ENCODE results near the gene PEPD. TPM values are rescaled to one million over a fixed set of nuclear protein-coding genes. Genes with fewer than 3 reads are reported as not detected.

The PEPD gene
- total and polyA plus RNA-seq, 2 experiments from 2014 or later, result 141 to 175 TPM

GRCh38 chr19:33407140-33407551, 114.4 kb downstream of the PEPD start:
- Histone ChIP-seq H3K79me2 (no peaks in the 10 kb centered on the region), H3K36me3 (replicated peaks; ENCODE audit: insufficient read depth, low read depth) (no peaks in the 10 kb centered on the region), H3K27ac (no peak overlapping the region), H3K4me1 (ENCODE audit: insufficient read depth) (peaks cover 34% of the 10 kb centered on the region), H3K9me2 (replicated peaks; ENCODE audit: insufficient read depth) (no peaks in the 10 kb centered on the region), H4K20me1 (ENCODE audit: insufficient read depth, poor library complexity, severe bottlenecking) (no peaks in the 10 kb centered on the region), H3K9me3 (ENCODE audit: low read depth) (no peaks in the 10 kb centered on the region), H3K4me2 (no peak overlapping the region), H2AFZ (no peak overlapping the region), H3K27me3 (no peaks in the 10 kb centered on the region), H3K4me3 (no peak overlapping the region)
- WGBS (ENCODE audit: low lambda C conversion rate, missing lambda C conversion rate), result 60% methylated on average over 9 of the region's 9 CpGs
- no peak for DNase-seq (ENCODE audit: low spot score)
- TF ChIP-seq, protein P1, sequence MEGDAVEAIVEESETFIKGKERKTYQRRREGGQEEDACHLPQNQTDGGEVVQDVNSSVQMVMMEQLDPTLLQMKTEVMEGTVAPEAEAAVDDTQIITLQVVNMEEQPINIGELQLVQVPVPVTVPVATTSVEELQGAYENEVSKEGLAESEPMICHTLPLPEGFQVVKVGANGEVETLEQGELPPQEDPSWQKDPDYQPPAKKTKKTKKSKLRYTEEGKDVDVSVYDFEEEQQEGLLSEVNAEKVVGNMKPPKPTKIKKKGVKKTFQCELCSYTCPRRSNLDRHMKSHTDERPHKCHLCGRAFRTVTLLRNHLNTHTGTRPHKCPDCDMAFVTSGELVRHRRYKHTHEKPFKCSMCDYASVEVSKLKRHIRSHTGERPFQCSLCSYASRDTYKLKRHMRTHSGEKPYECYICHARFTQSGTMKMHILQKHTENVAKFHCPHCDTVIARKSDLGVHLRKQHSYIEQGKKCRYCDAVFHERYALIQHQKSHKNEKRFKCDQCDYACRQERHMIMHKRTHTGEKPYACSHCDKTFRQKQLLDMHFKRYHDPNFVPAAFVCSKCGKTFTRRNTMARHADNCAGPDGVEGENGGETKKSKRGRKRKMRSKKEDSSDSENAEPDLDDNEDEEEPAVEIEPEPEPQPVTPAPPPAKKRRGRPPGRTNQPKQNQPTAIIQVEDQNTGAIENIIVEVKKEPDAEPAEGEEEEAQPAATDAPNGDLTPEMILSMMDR (IDR thresholded peaks at IDR 0.05; ENCODE audit: poor library complexity), result no peak
- TF ChIP-seq EZH2phosphoT487 (IDR thresholded peaks at IDR 0.05; ENCODE audit: low read depth, severe bottlenecking, unreplicated experiment) (no peak), EZH2 (IDR thresholded peaks at IDR 0.05; ENCODE audit: borderline replicate concordance) (no peak)

DNA sequence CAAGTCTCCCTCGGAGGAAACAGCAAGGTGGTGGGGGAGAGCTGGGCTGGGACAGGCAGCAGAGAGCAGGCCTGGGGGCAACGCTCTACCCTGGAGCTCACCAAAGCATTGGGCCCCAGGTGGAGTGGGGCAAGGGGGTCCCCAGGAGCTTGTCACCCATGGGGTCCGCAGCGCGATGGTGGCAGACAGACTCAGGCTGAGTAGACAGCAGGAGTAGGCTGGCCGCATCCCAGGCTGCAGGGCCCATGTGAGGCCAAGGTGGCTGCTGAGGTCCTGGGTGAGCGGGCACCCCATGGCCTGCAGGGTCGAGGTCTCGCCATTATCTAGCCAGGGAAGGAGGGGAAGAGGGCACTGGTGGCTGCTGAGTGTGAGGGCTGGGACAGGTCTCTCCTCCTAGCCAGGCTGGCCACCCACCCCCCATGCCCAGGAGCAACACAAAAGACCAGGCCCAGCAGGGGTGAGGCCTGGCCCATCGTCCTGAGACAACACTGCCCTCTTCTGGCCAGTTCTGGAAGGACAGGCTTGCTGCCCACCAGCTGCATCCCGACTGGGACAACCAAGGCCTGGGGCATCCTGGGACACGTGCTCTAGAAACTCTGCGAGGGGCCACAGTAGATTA, 115.0 kb downstream of the PEPD start:
- 64% methylated on average over 13 of the region's 13 CpGs for WGBS (ENCODE audit: low lambda C conversion rate, missing lambda C conversion rate)
- no peak overlapping the region for H3K4me3 ChIP-seq

DNA sequence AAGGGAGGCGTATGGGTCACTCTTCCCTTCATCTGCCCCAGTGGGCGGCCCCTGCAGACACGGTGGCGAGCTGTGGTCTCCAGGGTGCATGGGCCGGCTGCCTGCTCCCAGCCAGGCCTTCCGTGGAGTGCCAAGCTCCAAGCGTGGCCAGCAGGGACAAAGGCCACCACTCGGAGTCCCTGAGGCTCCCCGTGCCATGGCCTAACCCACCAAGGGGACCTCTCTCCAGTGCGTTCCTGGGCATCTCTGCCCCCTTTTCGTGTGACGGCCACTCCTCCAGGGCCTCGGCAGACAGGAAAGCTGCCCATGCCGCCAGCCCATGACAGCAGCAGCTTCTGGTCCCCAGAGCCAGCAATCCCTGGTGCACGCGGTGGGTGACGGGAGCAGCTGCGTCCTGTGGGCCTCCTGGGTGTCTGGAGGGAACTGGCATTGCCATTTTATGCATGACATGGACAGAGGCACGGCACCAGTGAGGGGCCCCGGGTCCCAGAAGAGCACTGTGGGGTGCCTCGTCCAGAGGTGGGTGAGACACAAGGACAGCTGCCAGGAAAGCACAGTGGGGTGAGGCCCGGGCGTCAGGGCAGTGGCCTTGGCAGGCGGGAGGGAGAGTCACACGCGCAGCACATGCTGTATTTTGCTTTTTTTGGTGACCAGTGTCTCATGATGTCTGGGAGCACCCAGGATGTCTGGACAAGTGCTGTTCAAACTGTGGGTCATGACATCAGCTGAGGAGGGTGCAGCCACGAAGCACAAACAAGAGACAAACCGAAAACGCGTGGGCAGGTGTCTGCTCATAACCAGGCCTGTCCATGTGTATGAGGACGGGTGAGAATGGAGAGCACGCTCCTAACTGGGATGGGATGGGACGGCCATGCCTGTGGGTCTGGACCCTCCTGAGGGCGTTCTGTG, 115.8 kb downstream of the PEPD start:
- peak overlapping the region; percentile 99 for H3K27ac ChIP-seq
- H4K20me1 ChIP-seq (ENCODE audit: insufficient read depth, poor library complexity, severe bottlenecking), result no peaks in the 10 kb centered on the region
- no peaks in the 10 kb centered on the region for H3K27me3 ChIP-seq
- peaks cover 34% of the 10 kb centered on the region for H3K4me1 ChIP-seq (ENCODE audit: insufficient read depth)
- TF ChIP-seq EZH2phosphoT487 (IDR thresholded peaks at IDR 0.05; ENCODE audit: low read depth, severe bottlenecking, unreplicated experiment), result no peak
- TF ChIP-seq, protein P1 (IDR thresholded peaks at IDR 0.05; ENCODE audit: poor library complexity), result no peak
- no peak for TF ChIP-seq EZH2 (IDR thresholded peaks at IDR 0.05; ENCODE audit: borderline replicate concordance)
- no peaks in the 10 kb centered on the region for H3K9me3 ChIP-seq (ENCODE audit: low read depth)
- WGBS (ENCODE audit: low lambda C conversion rate, missing lambda C conversion rate), result 96% methylated on average over 34 of the region's 34 CpGs
- H3K79me2 ChIP-seq, result no peaks in the 10 kb centered on the region
- H3K4me3 ChIP-seq, result no peak overlapping the region
- no peak overlapping the region for H2AFZ ChIP-seq
- no peaks in the 10 kb centered on the region for H3K9me2 ChIP-seq (replicated peaks; ENCODE audit: insufficient read depth)
- no peaks in the 10 kb centered on the region for H3K36me3 ChIP-seq (replicated peaks; ENCODE audit: insufficient read depth, low read depth)
- H3K4me2 ChIP-seq, result no peak overlapping the region
- no peak for DNase-seq (ENCODE audit: low spot score)

More for the DNA sequence above, 115.0 kb downstream of the PEPD start:
- Histone ChIP-seq H2AFZ (no peak overlapping the region), H3K27ac (no peak overlapping the region), H3K79me2 (no peaks in the 10 kb centered on the region), H3K4me1 (ENCODE audit: insufficient read depth) (peaks cover 34% of the 10 kb centered on the region), H3K4me2 (no peak overlapping the region), H3K9me3 (ENCODE audit: low read depth) (no peaks in the 10 kb centered on the region), H3K27me3 (no peaks in the 10 kb centered on the region), H3K9me2 (replicated peaks; ENCODE audit: insufficient read depth) (no peaks in the 10 kb centered on the region), H4K20me1 (ENCODE audit: insufficient read depth, poor library complexity, severe bottlenecking) (no peaks in the 10 kb centered on the region), H3K36me3 (replicated peaks; ENCODE audit: insufficient read depth, low read depth) (no peaks in the 10 kb centered on the region)
- no peak for TF ChIP-seq EZH2 (IDR thresholded peaks at IDR 0.05; ENCODE audit: borderline replicate concordance)
- TF ChIP-seq, protein P1 (IDR thresholded peaks at IDR 0.05; ENCODE audit: poor library complexity), result peak; percentile 94
- no peak for TF ChIP-seq EZH2phosphoT487 (IDR thresholded peaks at IDR 0.05; ENCODE audit: low read depth, severe bottlenecking, unreplicated experiment)
- DNase-seq (ENCODE audit: low spot score), result peak; percentile 79

Data from hepatocyte (in vitro differentiated cells).